Activated T-helper 2 cell treated with anti-CD3 and anti-CD28 coated beads, Interferon-gamma antibody, Interleukin-2, Interleukin-4, amounts not matched to agents 10 μg/mL and 5 μg/mL and 100 μg/mL, durations not matched to agents 14 hours and 24 hours and 36 hours (primary cell): ENCODE results near the gene CADPS2. TPM values are rescaled to one million over a fixed set of nuclear protein-coding genes. Genes with fewer than 3 reads are reported as not detected.

Source experiments
- DNase-seq: peaks from one replicate; pipeline ENCODE4 v3.0.0; 2021; ENCODE audit warnings: low spot score
- H3K27ac Mint-ChIP-seq: one replicate; pipeline ENCODE4 v1.8.0; 2021; ENCODE audit warnings: mixed read lengths
- H3K27me3 Mint-ChIP-seq: one replicate; pipeline ENCODE4 v1.8.0; 2021; ENCODE audit warnings: low read depth, mixed read lengths
- H3K36me3 Mint-ChIP-seq: one replicate; pipeline ENCODE4 v1.8.0; 2021; ENCODE audit warnings: low read depth, mixed read lengths
- H3K4me1 Mint-ChIP-seq: one replicate; pipeline ENCODE4 v1.8.0; 2021; ENCODE audit warnings: low read depth, mixed read lengths
- H3K4me3 Mint-ChIP-seq: one replicate; pipeline ENCODE4 v1.8.0; 2021; ENCODE audit warnings: low read depth, mild to moderate bottlenecking, moderate library complexity, mixed read lengths
- H3K9me3 Mint-ChIP-seq: one replicate; pipeline ENCODE4 v1.8.0; 2021; ENCODE audit warnings: mixed read lengths
- intact Hi-C: fragments of 100-400 bp; cut with micrococcal nuclease; formaldehyde crosslinking; loops from one replicate; pipeline ENCODE4 v1.15.1; 2023
- total RNA-seq: library from RNA; stranded (reverse); gene quantifications from 2 replicates; pipeline ENCODE4 v1.2.3, GENCODE V29; 2022

CADPS2 gene
- total RNA-seq, 1 donor from 2014 or later = not detected

DNA sequence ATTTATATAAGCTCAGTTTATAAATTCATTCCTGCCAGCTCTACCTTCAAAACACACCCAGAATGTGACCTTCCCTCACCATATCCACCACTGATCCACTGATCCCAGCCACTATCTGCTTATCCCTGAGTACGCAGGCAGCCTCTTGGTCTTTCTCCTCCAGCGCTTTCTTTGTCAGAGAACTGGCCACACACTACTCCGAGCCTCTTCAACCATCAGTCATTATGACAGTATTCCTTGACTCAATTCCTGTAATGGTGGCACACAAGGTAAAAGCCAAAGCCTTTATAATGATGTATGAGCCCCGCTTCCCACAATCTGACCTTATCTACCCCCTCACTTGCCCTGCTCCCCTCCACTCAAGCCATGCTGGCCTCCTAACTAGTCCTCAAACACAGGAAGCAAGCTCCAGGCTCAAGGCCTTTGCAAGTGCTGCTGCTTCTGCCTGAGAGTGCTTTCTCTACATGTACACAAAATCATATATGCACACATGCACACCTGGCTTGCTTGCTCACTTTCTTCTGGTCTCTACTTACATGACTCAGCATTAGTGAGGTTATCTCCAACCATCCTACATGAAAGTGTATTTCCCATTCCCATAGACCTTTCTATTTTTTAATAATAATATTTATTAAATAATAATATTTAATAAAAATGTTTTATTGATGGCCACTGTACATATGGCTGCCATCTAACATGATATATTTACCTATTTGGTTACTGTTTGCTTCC is 431.3 kb downstream of the CADPS2 start:
- no peak overlapping the region for H3K27ac Mint-ChIP-seq
- no peaks in the 10 kb centered on the region for H3K4me1 Mint-ChIP-seq
- H3K27me3 Mint-ChIP-seq = no peaks in the 10 kb centered on the region
- no peaks in the 10 kb centered on the region for H3K9me3 Mint-ChIP-seq
- no peaks in the 10 kb centered on the region for H3K36me3 Mint-ChIP-seq
- DNase-seq = no peak
- intact Hi-C loops = no loop called here
- H3K4me3 Mint-ChIP-seq = no peak overlapping the region

DNA sequence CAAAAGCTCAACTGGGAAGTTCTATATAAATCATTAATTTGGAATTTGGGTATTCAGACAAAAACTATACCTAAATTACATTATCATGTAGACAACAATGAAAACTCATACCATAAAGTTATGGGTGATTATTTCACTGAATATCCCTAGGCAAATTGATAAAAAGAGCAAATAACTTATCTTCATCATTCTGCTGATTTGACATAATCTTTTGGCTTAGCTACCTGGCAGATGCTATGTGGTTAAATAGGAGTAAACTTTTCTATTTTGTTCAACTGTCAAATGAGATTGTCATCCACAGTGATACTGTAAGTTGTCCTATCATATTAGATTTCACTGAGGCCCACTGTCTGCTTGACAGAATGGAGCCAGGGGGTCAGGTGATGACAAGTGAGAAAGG is 432.8 kb downstream of the CADPS2 start:
- no peak for DNase-seq
- Mint-ChIP-seq H3K9me3 (no peaks in the 10 kb centered on the region), H3K4me3 (no peak overlapping the region), H3K36me3 (no peaks in the 10 kb centered on the region), H3K27ac (no peak overlapping the region), H3K27me3 (no peaks in the 10 kb centered on the region), H3K4me1 (no peaks in the 10 kb centered on the region)
- intact Hi-C loops = no loop called here

DNA sequence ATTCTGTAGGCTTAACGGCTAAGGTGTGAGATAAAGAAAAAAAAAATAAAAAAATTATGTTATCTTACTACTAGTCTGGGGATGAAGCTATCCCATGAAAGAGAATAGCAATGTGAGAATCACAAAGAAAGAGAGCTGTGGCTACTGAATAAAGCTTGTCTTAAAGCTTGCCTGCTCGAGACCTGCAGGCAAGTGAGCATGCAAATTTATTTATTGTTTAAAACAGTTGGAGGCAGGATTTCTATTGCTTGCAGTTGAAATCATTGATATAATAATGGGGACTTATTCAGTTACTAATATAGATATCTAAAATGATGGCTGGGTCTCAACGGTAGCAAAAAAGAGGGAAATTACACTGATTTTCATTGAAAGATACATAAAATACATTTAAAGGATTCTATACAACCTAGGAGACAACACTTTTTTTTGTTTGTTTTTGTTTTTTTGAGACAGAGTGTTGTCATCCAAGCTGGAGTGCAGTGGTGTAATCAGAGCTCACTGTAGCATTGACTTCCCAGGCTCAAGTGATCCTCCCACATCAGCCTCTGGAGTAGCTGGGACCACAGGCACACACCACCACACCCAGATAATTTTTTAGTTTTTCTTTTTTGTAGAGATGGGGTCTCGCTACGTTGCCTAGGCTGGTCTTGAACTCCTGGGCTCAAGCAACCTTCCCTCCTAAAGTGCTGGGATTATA is 437.2 kb downstream of the CADPS2 start:
- H3K36me3 Mint-ChIP-seq = no peaks in the 10 kb centered on the region
- DNase-seq = no peak
- no peaks in the 10 kb centered on the region for H3K27me3 Mint-ChIP-seq
- H3K9me3 Mint-ChIP-seq = no peaks in the 10 kb centered on the region
- intact Hi-C loops = no loop called here
- no peak overlapping the region for H3K27ac Mint-ChIP-seq
- H3K4me1 Mint-ChIP-seq = no peaks in the 10 kb centered on the region
- no peak overlapping the region for H3K4me3 Mint-ChIP-seq

DNA sequence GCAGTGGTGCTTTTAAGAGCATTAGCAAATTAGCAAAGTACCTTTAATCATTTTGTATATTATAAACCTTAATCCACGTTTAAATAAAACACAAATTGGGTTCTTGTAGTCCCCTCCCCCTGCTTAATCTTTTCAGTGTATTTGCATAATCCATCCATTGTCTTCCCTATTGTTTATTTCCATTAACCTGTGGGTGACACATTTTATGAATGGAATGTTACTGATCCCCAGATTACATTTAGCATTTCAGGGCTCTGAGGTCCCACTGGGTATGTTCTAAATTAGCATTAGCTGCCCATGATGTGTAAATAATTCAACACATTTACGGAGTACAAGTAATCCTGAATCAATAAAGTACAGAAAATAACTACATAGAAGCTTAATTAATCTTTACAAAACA is 443.3 kb downstream of the CADPS2 start:
- Mint-ChIP-seq H3K27me3 (no peaks in the 10 kb centered on the region), H3K4me1 (no peaks in the 10 kb centered on the region), H3K36me3 (no peaks in the 10 kb centered on the region), H3K9me3 (no peaks in the 10 kb centered on the region), H3K4me3 (no peak overlapping the region), H3K27ac (no peak overlapping the region)
- DNase-seq = no peak
- intact Hi-C loops = no loop called here

DNA sequence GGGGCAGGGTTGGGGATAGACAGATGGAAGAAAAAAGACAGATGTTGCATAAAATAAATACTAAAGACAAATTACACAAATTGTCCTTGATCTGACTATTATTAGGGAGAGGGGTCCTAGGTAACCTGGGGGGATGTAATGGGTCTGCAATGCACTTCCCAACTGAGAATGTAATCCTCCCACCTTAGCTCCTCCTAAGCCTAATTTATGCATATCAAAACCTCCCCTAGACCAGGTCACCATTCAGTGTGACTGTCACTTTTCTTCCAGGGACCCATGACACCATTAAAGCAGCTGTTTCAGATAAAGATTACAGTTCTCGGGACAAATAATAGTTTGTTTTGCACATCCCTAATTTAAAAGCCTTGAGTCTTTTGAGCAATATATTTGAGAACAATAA is 447.8 kb downstream of the CADPS2 start:
- no peaks in the 10 kb centered on the region for H3K36me3 Mint-ChIP-seq
- H3K27me3 Mint-ChIP-seq = no peaks in the 10 kb centered on the region
- H3K9me3 Mint-ChIP-seq = no peaks in the 10 kb centered on the region
- DNase-seq = no peak
- H3K4me1 Mint-ChIP-seq = no peaks in the 10 kb centered on the region
- intact Hi-C loops = no loop called here
- no peak overlapping the region for H3K27ac Mint-ChIP-seq
- H3K4me3 Mint-ChIP-seq = no peak overlapping the region

DNA sequence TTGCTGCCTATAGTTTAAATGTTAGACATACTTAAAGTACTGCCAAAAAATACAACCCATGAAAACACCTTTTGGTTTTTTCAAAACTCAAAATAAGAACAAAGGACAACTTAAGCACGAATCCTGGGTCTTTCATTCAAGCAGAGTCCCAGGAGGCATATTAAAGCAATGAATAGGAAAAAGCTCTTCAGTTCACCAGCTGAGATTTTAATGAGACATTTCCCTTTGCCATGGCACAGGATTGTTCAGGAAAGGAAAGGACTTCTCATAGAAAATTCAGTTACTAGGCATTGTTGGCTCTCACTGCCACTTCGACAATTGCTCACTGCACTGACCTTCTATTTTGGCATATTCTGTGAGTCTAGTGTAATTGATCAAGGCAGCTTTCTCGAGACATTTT is 448.3 kb downstream of the CADPS2 start:
- no peaks in the 10 kb centered on the region for H3K4me1 Mint-ChIP-seq
- no peaks in the 10 kb centered on the region for H3K36me3 Mint-ChIP-seq
- no peaks in the 10 kb centered on the region for H3K27me3 Mint-ChIP-seq
- H3K9me3 Mint-ChIP-seq = no peaks in the 10 kb centered on the region
- H3K4me3 Mint-ChIP-seq = no peak overlapping the region
- H3K27ac Mint-ChIP-seq = no peak overlapping the region
- no peak for DNase-seq
- intact Hi-C loops = no loop called here

DNA sequence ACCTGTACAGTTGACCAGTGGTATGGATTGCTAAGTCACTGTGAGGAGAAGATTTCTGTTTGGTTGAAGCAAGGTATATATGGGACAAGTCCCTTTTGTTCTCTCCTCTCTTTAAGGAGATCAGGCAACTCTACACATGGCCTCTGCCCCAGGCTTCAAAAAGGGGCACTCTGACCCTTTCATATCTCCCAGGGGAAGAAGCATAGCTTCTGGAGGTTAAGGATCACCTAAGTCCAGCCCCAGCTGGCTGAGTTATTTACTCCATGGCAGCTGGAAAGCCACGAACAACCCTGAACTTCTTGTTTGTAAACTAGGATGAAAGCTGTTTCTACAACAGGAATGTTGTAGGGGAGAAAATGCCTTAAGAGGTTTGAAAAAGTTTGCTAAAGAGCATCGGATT is 452.5 kb downstream of the CADPS2 start:
- no peaks in the 10 kb centered on the region for H3K4me1 Mint-ChIP-seq
- H3K36me3 Mint-ChIP-seq = no peaks in the 10 kb centered on the region
- no peak for DNase-seq
- H3K4me3 Mint-ChIP-seq = no peak overlapping the region
- intact Hi-C loops = no loop called here
- H3K9me3 Mint-ChIP-seq = no peaks in the 10 kb centered on the region
- no peaks in the 10 kb centered on the region for H3K27me3 Mint-ChIP-seq
- H3K27ac Mint-ChIP-seq = no peak overlapping the region

DNA sequence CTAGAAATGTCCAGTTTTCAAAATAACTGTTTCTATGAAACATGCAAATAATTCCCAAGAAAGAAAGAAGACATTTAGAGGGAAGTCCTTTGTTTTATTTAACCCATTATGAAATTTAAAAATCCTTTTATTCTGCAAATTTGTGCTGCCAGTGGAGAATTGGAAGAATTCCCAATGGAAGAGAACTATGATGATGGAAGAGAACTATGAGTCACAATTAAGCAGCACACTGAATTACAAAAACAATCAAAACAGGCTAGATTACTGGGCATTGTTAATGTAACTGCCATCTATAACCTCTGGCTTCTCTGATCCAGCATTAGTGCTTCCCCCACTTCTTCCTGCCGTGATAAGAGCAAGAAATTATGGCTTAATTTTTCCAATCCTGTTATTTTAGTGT is 455.6 kb downstream of the CADPS2 start:
- no peaks in the 10 kb centered on the region for H3K4me1 Mint-ChIP-seq
- no peaks in the 10 kb centered on the region for H3K9me3 Mint-ChIP-seq
- no peak overlapping the region for H3K27ac Mint-ChIP-seq
- H3K27me3 Mint-ChIP-seq = no peaks in the 10 kb centered on the region
- no peak overlapping the region for H3K4me3 Mint-ChIP-seq
- no peaks in the 10 kb centered on the region for H3K36me3 Mint-ChIP-seq
- intact Hi-C loops = no loop called here
- no peak for DNase-seq

DNA sequence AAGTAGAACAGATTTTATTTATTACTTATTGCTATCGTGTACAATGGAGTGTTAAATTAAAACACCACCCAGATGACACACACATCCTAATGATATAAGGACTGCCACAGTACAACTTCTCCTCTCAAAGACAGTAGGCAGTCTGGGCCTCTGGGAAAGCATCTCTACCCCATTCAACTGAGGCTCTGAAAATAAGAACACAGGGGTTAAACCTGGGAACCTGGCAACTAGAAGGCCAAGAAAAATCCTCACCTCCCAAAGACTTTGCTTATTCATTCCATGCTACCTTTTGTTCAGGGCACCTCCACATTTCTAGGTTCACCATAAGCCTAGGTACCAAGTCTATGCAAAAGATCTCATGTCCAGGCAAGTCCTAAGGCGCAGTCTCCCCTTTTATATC is 456.3 kb downstream of the CADPS2 start:
- intact Hi-C loops = no loop called here
- DNase-seq = no peak
- H3K27me3 Mint-ChIP-seq = no peaks in the 10 kb centered on the region
- H3K4me1 Mint-ChIP-seq = no peaks in the 10 kb centered on the region
- H3K36me3 Mint-ChIP-seq = no peaks in the 10 kb centered on the region
- H3K27ac Mint-ChIP-seq = no peak overlapping the region
- H3K9me3 Mint-ChIP-seq = no peaks in the 10 kb centered on the region
- no peak overlapping the region for H3K4me3 Mint-ChIP-seq

DNA sequence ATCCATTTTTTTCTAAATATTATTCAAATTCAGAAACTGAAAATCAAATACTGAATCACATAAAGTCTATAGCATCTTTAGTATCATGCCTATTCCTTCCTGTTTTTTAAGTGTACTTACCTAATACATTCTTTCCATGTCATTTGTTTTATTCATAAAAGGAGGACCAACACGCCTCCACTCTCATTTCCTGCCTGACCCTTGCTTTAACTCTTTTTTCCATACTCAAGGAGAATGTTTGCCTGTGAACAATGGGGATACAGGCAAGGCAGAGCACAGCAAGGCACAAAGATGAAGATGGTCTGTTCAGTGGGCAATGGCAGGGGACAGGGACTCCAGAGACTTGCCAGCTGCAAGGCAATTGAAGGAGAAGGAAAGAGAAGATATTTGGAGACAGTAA is 460.5 kb downstream of the CADPS2 start:
- H3K27me3 Mint-ChIP-seq = no peaks in the 10 kb centered on the region
- no peaks in the 10 kb centered on the region for H3K4me1 Mint-ChIP-seq
- no peaks in the 10 kb centered on the region for H3K36me3 Mint-ChIP-seq
- DNase-seq = no peak
- H3K4me3 Mint-ChIP-seq = no peak overlapping the region
- H3K27ac Mint-ChIP-seq = no peak overlapping the region
- intact Hi-C loops = no loop called here
- no peaks in the 10 kb centered on the region for H3K9me3 Mint-ChIP-seq

DNA sequence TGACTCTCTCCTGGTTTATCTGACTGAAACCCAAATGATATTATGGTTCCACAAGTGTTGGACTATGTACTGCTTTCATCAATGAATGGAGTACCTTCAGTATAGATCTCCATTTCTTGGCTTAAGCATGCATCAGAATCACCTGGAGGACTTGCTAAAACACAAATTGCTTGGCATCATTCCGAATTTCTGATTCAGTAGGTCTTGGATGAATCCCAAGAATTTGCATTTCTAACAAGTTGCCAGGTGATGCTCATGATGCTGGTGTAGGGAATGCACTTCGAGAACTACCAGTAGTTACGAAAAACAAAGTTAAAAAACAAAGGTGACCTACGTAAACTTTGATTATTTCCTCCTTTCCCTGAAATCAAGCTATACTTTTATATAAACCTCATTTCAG is 462.7 kb downstream of the CADPS2 start:
- Mint-ChIP-seq H3K9me3 (no peaks in the 10 kb centered on the region), H3K36me3 (no peaks in the 10 kb centered on the region), H3K4me1 (no peaks in the 10 kb centered on the region), H3K4me3 (no peak overlapping the region), H3K27ac (no peak overlapping the region), H3K27me3 (no peaks in the 10 kb centered on the region)
- no peak for DNase-seq
- intact Hi-C loops = no loop called here

DNA sequence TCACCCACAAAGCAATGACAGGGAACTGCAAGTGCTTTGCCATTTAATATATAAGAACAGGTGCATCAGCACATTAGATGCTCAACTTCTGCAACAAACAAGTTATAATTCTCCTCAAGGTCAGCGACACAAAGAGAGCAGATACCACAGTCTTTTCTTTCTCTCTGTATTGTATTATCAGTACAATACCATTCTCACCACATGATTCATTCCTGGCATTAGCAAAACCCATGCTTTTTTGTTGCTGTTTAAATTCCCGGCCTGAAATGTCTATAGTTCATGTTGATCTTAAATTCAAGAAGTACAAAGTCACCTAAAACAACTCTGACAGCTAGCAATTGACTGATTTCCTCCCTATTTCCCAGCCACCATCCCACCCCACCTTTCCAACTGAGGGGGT is 469.9 kb downstream of the CADPS2 start:
- intact Hi-C loops = no loop called here
- H3K27me3 Mint-ChIP-seq = no peaks in the 10 kb centered on the region

DNA sequence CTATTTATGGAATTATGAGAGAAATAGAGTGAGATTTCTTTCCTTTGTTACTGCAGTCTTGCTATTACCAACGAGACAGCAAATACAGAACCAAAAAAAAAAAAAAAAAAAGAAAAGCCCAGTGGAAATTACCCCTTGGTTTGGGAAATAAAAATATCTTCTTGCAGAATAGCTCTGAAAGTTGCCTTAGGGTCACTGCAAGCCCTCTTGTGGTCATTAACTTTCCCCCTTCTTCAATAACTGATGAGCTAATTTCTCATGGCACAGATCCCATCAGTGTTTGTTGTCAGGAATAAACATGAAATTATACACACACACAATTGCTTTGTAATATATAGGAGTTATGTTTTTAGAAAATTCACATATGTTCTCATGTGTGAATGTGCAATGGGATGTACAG is 470.8 kb downstream of the CADPS2 start:
- no peaks in the 10 kb centered on the region for H3K36me3 Mint-ChIP-seq

More for the DNA sequence above, 469.9 kb downstream of the CADPS2 start:
- Mint-ChIP-seq H3K4me1 (no peaks in the 10 kb centered on the region), H3K36me3 (no peaks in the 10 kb centered on the region), H3K4me3 (no peak overlapping the region), H3K27ac (no peak overlapping the region), H3K9me3 (no peaks in the 10 kb centered on the region)
- DNase-seq = no peak

More for the DNA sequence above, 470.8 kb downstream of the CADPS2 start:
- Mint-ChIP-seq H3K27me3 (no peaks in the 10 kb centered on the region), H3K9me3 (no peaks in the 10 kb centered on the region), H3K4me3 (no peak overlapping the region), H3K4me1 (no peaks in the 10 kb centered on the region), H3K27ac (no peak overlapping the region)
- intact Hi-C loops = no loop called here
- no peak for DNase-seq
